ENCODE measurements around the gene MEF2B. TPM values are rescaled to one million over a fixed set of nuclear protein-coding genes. Genes with fewer than 3 reads are reported as not detected.
"Not testable (repeated sequence)": the region's sequence is repeated elsewhere in the genome, so short reads cannot be mapped to it uniquely, and the experiment has no call there.

The MEF2B gene
- total RNA-seq, 4 donors from 2014 or later: 5.0 to 7.4 TPM; not detected in 2

- TF ChIP-seq CTCF (IDR thresholded peaks at IDR 0.05) (no peak), POLR2A (IDR thresholded peaks at IDR 0.05) (no peak)
- DNase-seq: no peak
- Histone ChIP-seq H3K9me3 (no peaks in the 10 kb centered on the region), H3K4me3 (peak overlapping the region; percentile 59 to 76 (median 68)), H3K4me1 (peaks cover 0 to 11% (median 2%) of the 10 kb centered on the region in 4 donors), H3K27ac (peak overlapping the region in 3 of 4 donors; percentile 70 to 79 (median 70)), H3K36me3 (no peaks in the 10 kb centered on the region), H3K27me3 (no peaks in the 10 kb centered on the region)
These were observed 32.4 kb downstream of the MEF2B start for GRCh38 chr19:19137556-19138108.

- not testable (repeated sequence) for H3K27me3 ChIP-seq, H3K27ac ChIP-seq, H3K4me3 ChIP-seq, DNase-seq, H3K36me3 ChIP-seq, H3K9me3 ChIP-seq
- peaks cover 0 to 11% (median 2%) of the 10 kb centered on the region in 4 donors for H3K4me1 ChIP-seq
These were observed 34.4 kb downstream of the MEF2B start for GRCh38 chr19:19135713-19136112.

- H3K4me1 ChIP-seq: peaks cover 0 to 11% (median 2%) of the 10 kb centered on the region in 4 donors
- H3K9me3 ChIP-seq: peaks cover 0 to 6% (median 2%) of the 10 kb centered on the region in 4 donors
- no peak overlapping the region for H3K4me3 ChIP-seq
- DNase-seq: no peak
- no peak overlapping the region for H3K27ac ChIP-seq
- TF ChIP-seq CTCF (IDR thresholded peaks at IDR 0.05): no peak
- H3K36me3 ChIP-seq: no peaks in the 10 kb centered on the region
- H3K27me3 ChIP-seq: no peaks in the 10 kb centered on the region
These were observed 35.3 kb downstream of the MEF2B start for GRCh38 chr19:19134687-19135158.

GRCh38 chr19:19133985-19134384 lies 36.1 kb downstream of the MEF2B start:
- Histone ChIP-seq H3K36me3 (no peaks in the 10 kb centered on the region), H3K27ac (no peak overlapping the region), H3K9me3 (peaks cover 0 to 6% (median 2%) of the 10 kb centered on the region in 4 donors), H3K27me3 (no peaks in the 10 kb centered on the region), H3K4me3 (no peak overlapping the region), H3K4me1 (peaks cover 0 to 11% (median 2%) of the 10 kb centered on the region in 4 donors)
- no peak for DNase-seq
- TF ChIP-seq POLR2A (IDR thresholded peaks at IDR 0.05) (no peak), CTCF (IDR thresholded peaks at IDR 0.05) (no peak)

- H3K4me1 ChIP-seq: peaks cover 0 to 10% (median 2%) of the 10 kb centered on the region in 4 donors
- TF ChIP-seq CTCF (IDR thresholded peaks at IDR 0.05) (no peak), POLR2A (IDR thresholded peaks at IDR 0.05) (no peak)
- no peak overlapping the region for H3K27ac ChIP-seq
- no peaks in the 10 kb centered on the region for H3K27me3 ChIP-seq
- H3K36me3 ChIP-seq: no peaks in the 10 kb centered on the region
- peaks cover 0 to 6% (median 2%) of the 10 kb centered on the region in 4 donors for H3K9me3 ChIP-seq
- no peak overlapping the region for H3K4me3 ChIP-seq
- DNase-seq: no peak
These were observed 37.2 kb downstream of the MEF2B start for GRCh38 chr19:19132912-19133311.

GRCh38 chr19:19131989-19132388 lies 38.1 kb downstream of the MEF2B start:
- Histone ChIP-seq H3K4me3 (no peak overlapping the region), H3K27ac (no peak overlapping the region), H3K4me1 (peaks cover 0 to 1% (median 0%) of the 10 kb centered on the region in 4 donors), H3K27me3 (no peaks in the 10 kb centered on the region), H3K9me3 (peaks cover 0 to 6% (median 2%) of the 10 kb centered on the region in 4 donors), H3K36me3 (no peaks in the 10 kb centered on the region)
- TF ChIP-seq CTCF (IDR thresholded peaks at IDR 0.05): no peak
- no peak for TF ChIP-seq POLR2A (IDR thresholded peaks at IDR 0.05)
- DNase-seq: no peak

Data from Peyer's patch (tissue), 4 donors.